HG02763 (cell line): ENCODE measurements around the gene FLNC.
A peak's percentile ranks its signal among the peaks of the same experiment; 100 is the strongest.

Experiments used
- ATAC-seq: cut with Tn5 transposase; IDR thresholded peaks from one replicate; pipeline ENCODE4 v1.9.1; 2021; ENCODE audit warnings: mild to moderate bottlenecking, moderate library complexity; ENCODE audit not compliant: unreplicated experiment

Gene FLNC

GRCh38 chr7:128888039-128888755 is 58.0 kb downstream of the FLNC start:
- no peak for ATAC-seq

- no peak for ATAC-seq
Observed at GRCh38 chr7:128888756-128889095, 58.5 kb downstream of the FLNC start.

- no peak for ATAC-seq
Observed at GRCh38 chr7:128889121-128889520, 58.9 kb downstream of the FLNC start.

- no peak for ATAC-seq
Observed at GRCh38 chr7:128890306-128891109, 60.3 kb downstream of the FLNC start.

GRCh38 chr7:128891110-128891941 is 61.1 kb downstream of the FLNC start:
- ATAC-seq = no peak

GRCh38 chr7:128891942-128892269 is 61.7 kb downstream of the FLNC start:
- ATAC-seq = no peak

GRCh38 chr7:128892521-128893250 is 62.5 kb downstream of the FLNC start:
- ATAC-seq = no peak

GRCh38 chr7:128893251-128894100 is 63.3 kb downstream of the FLNC start:
- no peak for ATAC-seq

- ATAC-seq = no peak
Observed at GRCh38 chr7:128894101-128894440, 63.9 kb downstream of the FLNC start.

- no peak for ATAC-seq
Observed at GRCh38 chr7:128895320-128895719, 65.1 kb downstream of the FLNC start.

GRCh38 chr7:128899392-128899791 is 69.2 kb downstream of the FLNC start:
- ATAC-seq = no peak

- ATAC-seq = no peak
Observed at GRCh38 chr7:128900237-128900636, 70.0 kb downstream of the FLNC start.

- ATAC-seq = no peak
Observed at GRCh38 chr7:128902761-128903585, 72.8 kb downstream of the FLNC start.

- no peak for ATAC-seq
Observed at GRCh38 chr7:128903621-128904361, 73.6 kb downstream of the FLNC start.

- peak; percentile 43 for ATAC-seq
Observed at GRCh38 chr7:128904381-128905197, 74.4 kb downstream of the FLNC start.

- ATAC-seq = no peak
Observed at GRCh38 chr7:128906001-128906765, 76.0 kb downstream of the FLNC start.
